Measurements from ENCODE around the gene NCOA6. TPM values are rescaled to one million over a fixed set of nuclear protein-coding genes. Genes with fewer than 3 reads are reported as not detected.
"Not testable (repeated sequence)": the region's sequence is repeated elsewhere in the genome, so short reads cannot be mapped to it uniquely, and the experiment has no call there.

NCOA6 gene
- total RNA-seq, 1 donor from 2014 or later = 37.4 TPM

DNA sequence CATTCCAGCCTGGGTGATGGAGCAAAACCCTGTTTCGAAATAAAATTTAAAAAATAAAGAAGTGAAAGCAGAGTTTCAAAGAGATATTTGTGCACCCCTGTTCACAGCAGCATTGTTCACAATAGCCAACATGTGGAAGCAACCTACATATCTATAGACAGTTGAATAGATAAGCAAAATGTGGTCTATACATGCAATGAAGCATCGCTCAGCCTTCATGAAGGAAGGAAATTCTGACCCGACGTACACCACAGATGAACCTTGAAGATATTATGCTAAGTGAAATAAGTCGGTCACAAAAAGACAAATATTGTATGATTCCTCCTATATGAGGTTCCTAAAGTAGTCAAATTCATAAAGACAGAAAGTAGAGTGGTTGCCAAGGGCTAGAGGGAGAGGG lies 6.5 kb upstream of the NCOA6 start:
- intact Hi-C loops (cut with micrococcal nuclease) = no loop called here

DNA sequence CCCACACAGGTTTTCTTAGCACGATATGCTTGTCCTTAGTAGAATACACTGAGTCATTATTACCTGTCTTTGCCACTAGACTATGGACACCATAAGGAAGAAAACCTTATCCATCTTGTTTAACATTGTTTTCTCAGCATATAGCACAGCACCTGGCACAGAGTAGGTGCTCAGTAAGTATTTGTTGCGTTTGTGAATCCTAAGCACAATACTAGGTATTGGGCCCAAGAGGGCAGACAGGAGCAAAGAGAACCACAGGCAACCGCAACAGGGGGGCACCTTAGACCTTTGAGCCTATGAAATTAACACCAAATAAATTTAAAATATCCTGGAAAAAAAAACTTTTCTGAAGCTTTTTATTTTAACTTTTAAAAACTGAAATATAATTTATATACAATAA lies 3.7 kb upstream of the NCOA6 start:
- intact Hi-C loops (cut with micrococcal nuclease) = loop anchor here (5.0 to 10.0 kb wide), 2 partner anchors 626 to 788 kb away; partner anchors contain the start of genes CEP250 and SPAG4

DNA sequence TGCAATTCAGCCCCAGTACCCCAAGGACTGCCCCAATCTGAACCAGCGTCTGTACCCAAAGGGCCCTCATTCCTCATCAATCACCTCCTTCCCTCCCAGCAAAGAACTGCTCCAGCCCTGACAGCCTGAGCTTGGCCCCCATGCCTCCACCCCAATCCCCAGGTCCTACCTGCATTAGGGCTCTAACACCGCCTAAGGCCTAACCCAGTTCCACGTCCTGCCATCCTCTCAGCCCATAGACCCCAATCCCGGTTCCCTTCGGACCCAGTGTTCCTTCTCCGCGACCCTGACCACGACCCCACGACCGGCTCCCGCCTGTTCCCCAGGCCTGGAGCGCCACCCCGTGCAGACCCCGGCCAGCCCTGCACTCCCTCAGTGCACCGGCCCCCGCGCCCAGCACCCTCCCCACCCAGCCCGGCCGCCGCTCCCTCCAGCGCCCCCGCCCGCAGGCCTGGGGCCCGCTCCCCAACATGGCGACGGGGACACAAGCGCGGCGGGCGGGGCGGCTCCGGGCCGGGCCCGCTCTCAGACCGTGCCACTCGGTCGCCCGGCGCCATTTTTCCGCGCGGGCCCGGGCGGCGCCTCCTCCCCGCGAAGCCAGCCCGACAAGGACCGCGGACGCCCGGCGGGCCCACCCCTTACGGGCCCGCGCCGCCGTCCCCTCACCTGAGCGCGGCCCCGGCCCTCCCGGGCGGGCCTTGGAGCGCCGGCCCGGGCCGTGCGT lies 483 bp downstream of the NCOA6 start:
- intact Hi-C loops (cut with micrococcal nuclease) = loop anchor here (1.0 to 10.0 kb wide), 11 partner anchors 51 to 792 kb away; partner anchors contain the start of genes ACSS2, AHCY, CEP250 and DYNLRB1

DNA sequence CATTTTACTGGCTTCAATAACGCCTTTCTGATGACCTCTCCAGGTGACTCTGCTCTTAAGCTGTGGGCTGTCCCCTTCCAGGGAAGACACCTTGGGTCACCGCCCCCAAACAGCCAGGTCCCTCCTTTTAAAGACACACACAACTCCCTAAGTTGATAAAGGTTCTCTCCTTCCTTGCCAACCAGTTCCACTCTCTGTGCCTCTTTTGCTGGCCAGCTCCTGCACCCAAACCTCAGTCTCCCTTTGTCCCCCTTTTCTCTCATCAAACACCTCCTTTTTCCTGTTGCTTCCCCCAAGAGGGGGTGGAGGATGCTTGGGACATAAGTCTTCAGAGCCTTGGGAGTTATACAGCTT lies 1.0 kb downstream of the NCOA6 start:
- intact Hi-C loops (cut with micrococcal nuclease) = loop anchor here (1.0 to 10.0 kb wide), 10 partner anchors 52 to 630 kb away; partner anchors contain the start of genes ACSS2, AHCY, CEP250 and DYNLRB1

DNA sequence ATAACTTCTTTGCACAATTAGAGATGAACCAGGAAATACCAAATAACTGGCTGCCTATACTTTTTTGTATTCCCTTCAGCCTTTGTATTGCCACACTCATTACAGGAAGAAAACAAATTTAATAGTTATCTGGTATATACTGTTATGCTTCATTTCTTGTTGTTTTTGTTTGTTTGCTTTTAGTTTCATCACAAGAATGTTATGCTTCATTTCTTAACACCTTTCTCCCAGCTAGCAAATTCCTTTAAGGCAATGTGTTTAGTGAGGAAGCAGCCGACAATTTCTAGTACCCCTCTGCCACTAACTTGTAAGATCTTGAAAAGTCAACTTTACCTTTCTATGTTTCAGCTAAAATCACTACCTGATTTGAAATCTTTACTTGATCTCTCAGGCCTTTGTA lies 1.4 kb downstream of the NCOA6 start:
- intact Hi-C loops (cut with micrococcal nuclease) = loop anchor here (1.0 to 10.0 kb wide), 10 partner anchors 52 to 631 kb away; partner anchors contain the start of genes ACSS2, AHCY, CEP250 and DYNLRB1

DNA sequence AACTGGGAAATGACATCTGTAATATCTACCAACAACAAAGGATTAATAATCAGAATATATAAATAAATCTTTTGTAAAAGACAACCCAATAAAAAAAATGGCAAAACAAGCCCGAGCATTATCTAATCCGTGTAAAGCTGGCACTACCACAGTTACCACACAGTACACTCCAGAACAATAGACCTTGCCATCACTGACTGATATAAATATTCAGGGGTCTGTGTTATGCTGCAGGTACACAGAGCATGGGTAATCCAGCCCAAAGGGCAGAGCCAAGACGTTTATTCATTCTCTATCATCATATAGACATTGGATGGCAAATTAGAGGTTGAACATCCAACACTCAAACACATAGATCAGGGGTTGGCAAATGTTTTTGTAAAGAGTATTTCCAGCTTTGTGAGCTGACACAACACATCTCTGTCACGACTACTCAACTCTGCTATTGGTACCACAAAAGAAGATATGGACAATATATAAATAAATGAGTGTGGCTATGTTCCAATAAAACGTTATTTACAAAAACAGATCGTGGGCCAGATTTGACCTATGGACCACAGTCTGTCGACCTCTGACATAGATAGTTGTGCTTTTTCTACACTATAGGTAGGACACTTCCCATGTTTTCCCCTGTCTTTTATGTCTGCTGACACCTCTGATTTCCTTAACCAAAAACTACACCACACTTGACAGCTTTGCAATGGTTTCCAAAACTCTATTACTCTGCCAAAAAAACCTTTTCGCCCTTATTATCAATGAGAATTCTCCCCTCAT lies 4.5 kb downstream of the NCOA6 start:
- intact Hi-C loops (cut with micrococcal nuclease) = loop anchor here (10.0 kb wide), 1 partner anchor 634 kb away; the partner anchor contains the start of gene CEP250

DNA sequence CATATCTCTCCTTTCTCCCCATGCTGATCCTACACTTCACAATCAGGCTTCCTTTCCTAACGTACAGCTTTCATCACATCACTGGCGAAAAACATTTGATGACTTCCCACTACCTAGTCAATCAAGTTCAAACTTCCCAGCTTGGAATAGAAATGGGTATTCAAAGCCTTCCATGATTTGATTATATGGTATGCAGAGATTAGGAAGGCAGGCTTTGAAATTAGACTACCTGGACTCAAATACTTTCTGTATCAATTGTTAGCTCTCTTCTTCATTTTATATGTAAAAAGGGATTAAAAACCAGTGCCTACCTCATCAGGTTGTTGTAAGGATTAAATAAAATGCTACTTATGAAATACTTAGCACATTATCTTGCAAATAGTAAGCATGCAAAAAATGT lies 7.7 kb downstream of the NCOA6 start:
- intact Hi-C loops (cut with micrococcal nuclease) = no loop called here

DNA sequence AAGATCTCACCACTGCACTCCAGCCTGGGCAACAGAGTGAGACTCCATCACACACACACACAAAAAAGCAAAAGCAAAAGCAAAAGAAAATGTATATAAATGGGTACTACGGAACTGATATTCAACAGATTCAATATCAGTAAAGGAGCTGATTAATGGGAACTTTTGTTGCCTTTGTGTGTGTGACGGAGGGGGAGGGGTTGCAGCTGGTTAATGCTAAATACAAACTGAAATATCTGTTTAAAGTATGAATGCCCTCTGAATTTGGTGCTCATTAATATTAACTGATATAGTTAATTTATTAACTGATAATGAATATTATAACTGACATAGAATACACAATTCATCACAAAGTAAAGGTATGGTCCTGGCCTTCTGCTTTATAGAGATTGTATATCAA lies 8.4 kb downstream of the NCOA6 start:
- intact Hi-C loops (cut with micrococcal nuclease) = no loop called here

DNA sequence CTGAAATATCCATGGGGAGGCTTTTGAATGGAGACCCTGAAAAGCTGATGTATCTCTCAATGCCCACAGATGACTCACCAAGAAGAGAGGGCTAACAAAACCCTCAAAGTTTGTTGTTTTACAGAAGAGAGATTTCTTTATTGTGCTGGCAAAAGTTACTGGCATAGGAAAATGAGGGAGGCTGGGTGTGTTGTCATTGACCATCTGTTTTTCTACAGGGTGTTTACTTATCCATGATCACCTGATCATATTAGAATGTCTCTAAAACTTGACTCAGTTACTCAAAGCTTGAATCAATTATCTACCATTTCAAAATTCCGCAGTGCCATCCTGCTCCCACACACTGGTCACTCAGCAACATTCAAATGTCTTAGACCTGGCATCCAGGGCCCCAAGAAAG lies 9.8 kb downstream of the NCOA6 start:
- intact Hi-C loops (cut with micrococcal nuclease) = no loop called here

DNA sequence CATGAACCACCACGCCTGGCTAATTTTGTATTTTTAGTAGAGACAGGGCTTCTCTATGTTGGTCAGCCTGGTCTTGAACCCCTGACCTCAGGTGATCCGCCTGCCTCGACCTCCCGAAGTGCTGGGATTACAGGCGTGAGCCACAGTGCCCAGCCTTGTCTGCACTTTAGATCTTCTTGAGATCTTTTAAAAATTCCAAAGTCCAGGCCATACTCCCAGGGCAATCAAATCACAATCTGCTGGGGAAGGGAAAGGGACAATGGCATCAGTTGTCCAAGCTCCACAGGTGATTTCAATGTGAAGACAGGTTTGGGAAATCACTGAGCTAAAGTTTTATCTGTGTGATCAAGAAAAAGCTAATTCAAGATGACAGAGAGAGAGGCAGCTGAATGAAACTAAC lies 16.9 kb downstream of the NCOA6 start:
- intact Hi-C loops (cut with micrococcal nuclease) = no loop called here

DNA sequence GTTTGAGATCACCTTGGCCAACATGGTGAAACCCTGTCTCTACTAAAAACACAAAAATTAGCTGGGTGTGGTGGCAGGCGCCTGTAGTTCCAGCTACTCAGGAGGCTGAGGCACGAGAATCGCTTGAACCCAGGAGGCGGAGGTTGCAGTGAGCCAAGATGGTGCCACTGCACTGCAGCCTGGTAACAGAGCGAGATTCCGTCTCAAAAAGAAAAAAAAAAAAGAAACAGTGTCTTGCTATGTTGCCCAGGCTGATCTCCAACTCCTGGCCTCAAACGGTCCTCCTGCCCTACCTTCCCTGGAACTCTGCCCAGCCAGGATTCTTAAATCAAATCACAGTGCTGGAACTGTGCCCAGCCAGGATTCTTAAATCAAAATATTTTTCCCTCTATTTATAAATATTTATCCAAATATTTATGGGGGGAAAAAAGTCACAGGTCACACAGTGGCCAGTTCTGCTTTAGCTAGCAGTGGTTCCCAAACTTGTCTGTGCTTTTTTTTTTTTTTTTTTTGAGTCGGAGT lies 17.4 kb downstream of the NCOA6 start:
- intact Hi-C loops (cut with micrococcal nuclease) = not testable (repeated sequence)

DNA sequence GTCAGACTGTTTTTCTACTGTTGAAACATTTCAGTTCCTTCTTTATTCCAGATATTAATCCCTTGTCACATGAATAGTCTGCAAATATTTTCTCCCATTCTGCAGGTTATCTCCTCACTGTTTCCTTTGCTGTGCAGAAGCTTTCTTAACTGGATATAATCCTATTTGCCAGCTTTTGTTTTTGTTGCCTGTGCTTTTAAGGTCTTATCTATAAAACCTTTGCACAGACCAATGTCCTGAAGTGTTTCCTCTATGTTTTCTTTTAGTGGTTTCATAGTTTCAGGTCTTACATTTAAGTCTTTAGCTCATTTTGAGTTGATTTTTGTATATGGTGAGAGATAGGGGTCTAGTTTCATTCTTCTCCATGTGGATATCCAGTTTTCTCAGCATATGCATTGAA lies 19.2 kb downstream of the NCOA6 start:
- intact Hi-C loops (cut with micrococcal nuclease) = no loop called here

DNA sequence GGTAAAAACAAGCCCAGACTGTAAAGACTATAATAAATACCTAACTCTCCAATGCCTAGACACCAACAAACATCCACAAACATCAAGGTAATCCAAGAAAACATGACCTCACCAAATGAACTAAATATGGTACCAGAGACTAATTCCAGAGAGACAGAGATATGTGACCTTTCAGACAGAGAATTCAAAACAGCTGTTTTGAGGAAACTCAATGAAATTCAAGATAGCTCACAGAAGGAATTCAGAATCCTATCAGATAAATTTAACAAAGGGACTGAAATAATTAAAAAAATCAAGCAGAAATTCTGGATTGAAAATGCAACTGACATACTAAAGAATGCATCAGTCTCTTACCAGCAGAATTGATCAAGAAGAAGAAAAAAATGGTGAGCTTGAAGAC lies 26.6 kb downstream of the NCOA6 start:
- intact Hi-C loops (cut with micrococcal nuclease) = no loop called here

DNA sequence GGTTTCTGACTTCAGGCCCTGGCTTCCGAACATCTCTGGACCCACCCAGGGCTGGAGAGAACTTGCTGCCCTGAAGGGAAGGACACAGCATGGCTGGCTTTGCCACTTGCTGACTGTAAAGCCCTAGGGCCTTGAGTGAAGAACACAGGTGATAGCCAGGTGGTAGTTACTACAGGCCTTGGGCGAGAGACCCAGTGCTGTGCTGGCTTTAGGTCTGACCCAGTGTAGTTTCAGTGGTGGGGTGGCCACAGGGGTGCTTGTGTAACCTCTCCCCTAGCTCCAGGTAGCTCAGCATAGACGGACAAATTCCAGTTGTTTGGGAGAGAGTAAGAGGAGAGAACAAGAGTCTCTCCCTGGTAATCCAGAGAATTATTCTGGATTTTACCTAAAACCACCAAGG lies 27.1 kb downstream of the NCOA6 start:
- intact Hi-C loops (cut with micrococcal nuclease) = no loop called here

DNA sequence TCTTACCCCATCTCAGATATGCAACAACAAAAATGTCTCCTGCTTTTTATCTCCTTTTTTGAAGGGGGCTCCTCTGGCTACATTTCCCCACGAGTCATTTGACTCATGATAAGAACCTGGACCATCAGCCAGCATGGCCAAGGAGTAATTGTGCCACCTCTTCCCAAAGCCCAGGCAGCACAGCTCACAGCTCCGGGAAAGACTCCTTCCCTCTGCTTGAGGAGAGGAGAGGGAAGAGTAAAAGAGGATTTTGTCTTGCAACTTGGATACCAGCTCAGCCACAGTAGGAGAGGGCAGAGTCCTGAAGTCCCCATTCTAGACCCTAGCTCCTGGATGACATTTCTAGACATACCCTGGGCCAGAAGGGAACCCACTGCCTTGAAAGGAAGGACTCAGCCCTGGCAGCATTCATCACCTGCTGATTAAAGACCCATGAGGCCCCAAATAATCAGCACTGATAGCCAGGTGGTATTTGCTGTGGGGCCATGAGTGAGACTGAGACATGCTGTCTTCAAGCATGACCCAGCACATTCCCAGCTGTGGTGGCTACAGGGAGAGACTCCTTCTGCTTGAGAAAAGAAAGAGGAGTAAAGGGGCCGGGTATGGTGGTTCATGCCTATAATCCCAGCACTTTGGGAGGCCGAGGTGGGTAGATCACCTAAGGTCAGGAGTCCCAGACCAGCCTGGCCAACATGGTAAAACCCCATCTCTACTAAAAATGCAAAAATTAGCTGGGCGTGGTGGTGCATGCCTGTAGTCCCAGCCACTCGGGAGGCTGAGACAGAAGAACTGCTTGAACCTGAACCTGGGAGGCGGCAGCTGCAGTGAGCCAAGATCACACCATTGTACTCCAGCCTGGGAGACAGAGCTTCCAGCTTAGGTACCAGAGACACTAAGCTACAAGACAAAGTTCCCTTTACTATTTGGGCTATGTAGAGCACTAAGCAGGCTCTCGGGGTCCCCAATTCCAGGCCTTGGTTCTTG lies 28.1 kb downstream of the NCOA6 start:
- intact Hi-C loops (cut with micrococcal nuclease) = no loop called here

DNA sequence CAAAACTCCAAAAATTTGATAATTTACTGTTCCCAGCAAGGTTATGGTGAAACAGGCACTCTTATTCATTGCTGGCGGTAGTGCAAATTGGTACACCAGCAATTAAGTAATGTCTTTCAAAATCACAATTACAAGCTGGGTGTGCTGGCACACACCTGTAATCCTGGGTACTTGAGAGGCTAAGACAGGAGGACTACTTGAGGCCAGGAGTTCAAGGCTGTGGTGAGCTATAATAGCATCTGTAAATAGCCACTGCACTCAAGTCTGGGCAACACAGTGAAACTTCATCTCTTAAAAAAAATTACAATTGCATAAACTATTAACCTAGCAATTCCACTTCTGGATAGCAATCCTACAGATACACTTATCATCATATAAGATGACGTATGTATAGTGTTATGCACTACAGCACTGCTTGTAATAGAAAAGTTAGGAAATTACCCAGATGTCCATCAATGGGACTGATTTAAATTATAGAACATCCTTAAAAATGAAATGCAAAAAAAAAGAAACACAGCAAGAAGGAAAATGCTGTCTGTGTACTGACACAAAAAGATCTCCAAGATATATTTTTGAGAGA lies 31.4 kb downstream of the NCOA6 start:
- intact Hi-C loops (cut with micrococcal nuclease) = no loop called here

DNA sequence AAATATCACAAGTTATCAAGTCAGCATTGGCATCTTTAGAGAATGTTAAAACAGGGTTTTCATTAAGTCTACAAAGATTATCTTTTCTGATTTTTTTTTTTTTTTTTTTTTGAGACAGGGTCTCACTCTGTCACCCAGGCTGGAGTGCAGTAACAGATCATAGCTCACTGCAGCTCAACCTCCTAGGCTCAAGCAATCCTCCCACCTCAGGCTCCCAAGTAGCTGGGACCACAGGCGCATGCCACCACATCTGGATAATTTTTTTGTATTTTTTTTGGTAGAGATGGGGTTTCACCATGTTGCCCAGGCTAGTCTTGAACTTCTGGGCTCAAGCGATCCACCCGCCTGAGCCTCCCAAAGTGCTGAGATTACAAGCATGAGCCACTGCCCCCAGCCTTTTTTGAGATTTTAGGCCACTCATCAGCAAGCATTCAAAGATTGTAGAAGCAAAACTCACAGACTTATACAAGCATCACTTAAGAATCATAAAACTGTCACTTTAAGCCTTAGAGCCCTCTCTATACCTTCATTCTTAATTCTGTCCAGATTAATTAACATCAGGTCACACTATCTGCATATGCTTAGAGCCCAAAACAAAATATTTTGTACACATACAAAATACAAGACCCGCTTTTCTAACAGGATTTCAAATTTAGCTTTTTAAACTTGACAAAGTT lies 32.6 kb downstream of the NCOA6 start:
- intact Hi-C loops (cut with micrococcal nuclease) = no loop called here

DNA sequence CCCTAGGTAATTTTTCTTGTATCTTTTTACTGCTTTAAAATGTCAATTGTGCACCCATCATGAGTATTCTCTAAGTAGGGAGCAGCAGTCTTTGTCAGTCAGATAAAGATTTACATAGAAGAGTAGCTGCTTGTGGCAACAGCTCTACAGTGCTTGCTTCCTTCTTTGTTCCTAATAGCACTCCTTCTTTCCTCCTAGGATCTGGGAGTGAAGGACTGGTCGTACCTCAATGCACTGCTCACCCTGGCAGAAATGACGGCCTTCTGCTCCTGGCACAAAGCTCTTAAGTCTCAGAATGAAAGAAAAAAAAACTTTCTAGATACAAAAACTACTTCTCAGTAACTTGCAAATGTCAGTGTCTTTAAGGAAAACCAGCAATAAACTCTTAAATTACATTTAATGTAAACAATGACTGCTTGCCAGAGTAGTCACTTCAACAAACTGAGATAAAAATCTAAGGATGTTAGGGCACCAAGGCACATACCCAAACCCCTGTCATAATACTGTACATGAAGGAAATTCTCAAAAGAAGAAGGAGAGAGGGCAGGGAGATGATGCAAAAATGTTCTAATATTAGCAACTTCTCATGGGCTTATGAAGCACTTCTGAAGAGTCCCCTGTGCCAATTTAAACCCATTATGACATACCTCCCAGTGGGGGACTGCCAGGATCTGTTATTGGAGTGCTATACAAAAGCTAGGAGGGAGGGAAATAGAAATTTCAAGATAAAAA lies 34.0 kb downstream of the NCOA6 start:
- intact Hi-C loops (cut with micrococcal nuclease) = no loop called here

DNA sequence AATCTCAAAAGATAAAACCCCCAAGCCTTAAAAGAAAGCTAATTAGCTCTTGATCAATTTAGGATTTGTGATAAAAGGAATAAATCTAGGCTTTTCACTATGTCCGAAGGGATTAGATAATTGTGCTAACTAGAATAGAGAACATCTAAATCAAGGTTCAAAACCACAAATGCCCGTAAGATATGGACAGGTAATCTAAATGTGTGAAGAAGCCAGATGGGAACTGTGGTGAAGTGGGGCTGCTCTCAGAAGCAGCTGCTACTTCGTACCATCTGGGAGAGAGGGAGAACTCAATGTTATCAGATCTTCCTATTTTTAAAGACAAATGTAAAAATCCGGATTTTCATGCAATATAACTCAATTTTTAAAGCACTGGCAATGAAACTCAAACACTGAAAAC lies 44.2 kb downstream of the NCOA6 start:
- intact Hi-C loops (cut with micrococcal nuclease) = no loop called here

Data from T-helper 1 cell treated with Interleukin-12 subunit alpha and Interleukin-12 subunit beta and Interleukin-4 antibody, amounts not matched to agents 30 ng/mL and 1 ng/mL, for 36 hours (primary cell).